Measurements from ENCODE around the gene CACNA1S.

CACNA1S gene

DNA sequence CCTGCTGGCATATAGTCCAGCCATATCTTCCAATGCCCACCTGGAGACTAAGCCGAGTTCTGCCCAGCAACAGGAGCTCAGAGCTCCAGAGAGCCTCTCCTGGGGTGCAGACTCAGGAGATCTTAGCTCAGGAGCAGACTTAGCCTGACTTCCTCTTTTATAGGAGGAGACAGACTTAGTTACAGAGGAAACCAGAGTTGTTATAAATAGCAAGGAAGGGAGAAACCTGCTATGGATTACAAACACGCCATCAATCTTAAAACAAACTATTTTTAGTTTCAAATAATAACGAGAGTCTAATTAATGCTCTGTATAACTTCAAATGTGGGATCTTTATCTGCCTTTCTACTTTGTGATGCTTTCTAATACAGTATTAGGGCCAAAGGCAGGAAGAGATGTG is 85.4 kb downstream of the CACNA1S start:
- H3K4me3 ChIP-seq, result no peak overlapping the region
- H3K4me1 ChIP-seq, result peaks cover 0 to 40% (median 13%) of the 10 kb centered on the region in 4 donors
- H3K36me3 ChIP-seq, result no peaks in the 10 kb centered on the region
- no peak overlapping the region for H3K27ac ChIP-seq
- no peak for DNase-seq
- no peaks in the 10 kb centered on the region for H3K9me3 ChIP-seq
- TF ChIP-seq, protein P1, sequence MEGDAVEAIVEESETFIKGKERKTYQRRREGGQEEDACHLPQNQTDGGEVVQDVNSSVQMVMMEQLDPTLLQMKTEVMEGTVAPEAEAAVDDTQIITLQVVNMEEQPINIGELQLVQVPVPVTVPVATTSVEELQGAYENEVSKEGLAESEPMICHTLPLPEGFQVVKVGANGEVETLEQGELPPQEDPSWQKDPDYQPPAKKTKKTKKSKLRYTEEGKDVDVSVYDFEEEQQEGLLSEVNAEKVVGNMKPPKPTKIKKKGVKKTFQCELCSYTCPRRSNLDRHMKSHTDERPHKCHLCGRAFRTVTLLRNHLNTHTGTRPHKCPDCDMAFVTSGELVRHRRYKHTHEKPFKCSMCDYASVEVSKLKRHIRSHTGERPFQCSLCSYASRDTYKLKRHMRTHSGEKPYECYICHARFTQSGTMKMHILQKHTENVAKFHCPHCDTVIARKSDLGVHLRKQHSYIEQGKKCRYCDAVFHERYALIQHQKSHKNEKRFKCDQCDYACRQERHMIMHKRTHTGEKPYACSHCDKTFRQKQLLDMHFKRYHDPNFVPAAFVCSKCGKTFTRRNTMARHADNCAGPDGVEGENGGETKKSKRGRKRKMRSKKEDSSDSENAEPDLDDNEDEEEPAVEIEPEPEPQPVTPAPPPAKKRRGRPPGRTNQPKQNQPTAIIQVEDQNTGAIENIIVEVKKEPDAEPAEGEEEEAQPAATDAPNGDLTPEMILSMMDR (IDR thresholded peaks at IDR 0.05), result no peak
- peaks cover 0 to 10% of the 10 kb centered on the region in 2 donors for H3K27me3 ChIP-seq
- intact Hi-C loops (cut with DNase I; ENCODE audit: low total_unique reads), result no loop called here

GRCh38 chr1:201026234-201026633 is 86.0 kb downstream of the CACNA1S start:
- peaks cover 0 to 41% (median 13%) of the 10 kb centered on the region in 4 donors for H3K4me1 ChIP-seq
- no peak for DNase-seq
- H3K27ac ChIP-seq, result no peak overlapping the region
- TF ChIP-seq, protein P1 (IDR thresholded peaks at IDR 0.05), result no peak
- intact Hi-C loops (cut with DNase I; ENCODE audit: low total_unique reads), result no loop called here
- no peaks in the 10 kb centered on the region for H3K9me3 ChIP-seq
- H3K4me3 ChIP-seq, result no peak overlapping the region
- H3K36me3 ChIP-seq, result no peaks in the 10 kb centered on the region
- H3K27me3 ChIP-seq, result peaks cover 0 to 16% of the 10 kb centered on the region in 2 donors

GRCh38 chr1:201025571-201026002 is 86.6 kb downstream of the CACNA1S start:
- TF ChIP-seq, protein P1 (IDR thresholded peaks at IDR 0.05), result peak in 1 of 2 experiments; percentile 4
- DNase-seq, result no peak
- Histone ChIP-seq H3K4me1 (peaks cover 0 to 41% (median 13%) of the 10 kb centered on the region in 4 donors), H3K27ac (no peak overlapping the region), H3K27me3 (peaks cover 0 to 18% of the 10 kb centered on the region in 2 donors), H3K36me3 (no peaks in the 10 kb centered on the region), H3K9me3 (no peaks in the 10 kb centered on the region), H3K4me3 (no peak overlapping the region)
- intact Hi-C loops (cut with DNase I; ENCODE audit: low total_unique reads), result no loop called here

DNA sequence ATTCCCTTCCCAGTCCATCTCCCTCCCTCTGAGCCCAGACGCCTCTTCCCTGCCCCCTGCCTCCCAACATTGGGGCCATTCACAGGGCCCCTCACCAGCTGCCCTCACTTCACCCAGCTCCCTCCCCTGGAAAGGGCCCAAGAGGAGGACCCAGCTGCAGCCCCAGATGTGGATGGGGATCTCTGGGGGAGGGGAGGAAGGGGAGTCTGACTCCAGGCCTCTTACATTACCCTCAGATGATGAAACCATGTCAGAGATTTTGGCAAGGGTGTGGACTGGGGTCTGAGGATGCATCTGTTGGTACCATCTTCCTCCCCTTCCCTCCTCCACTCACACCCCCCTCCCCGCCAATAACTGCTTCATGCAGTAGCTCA is 87.6 kb downstream of the CACNA1S start:
- DNase-seq, result no peak
- TF ChIP-seq, protein P1 (IDR thresholded peaks at IDR 0.05), result no peak
- Histone ChIP-seq H3K27me3 (peaks cover 0 to 18% of the 10 kb centered on the region in 2 donors), H3K9me3 (no peaks in the 10 kb centered on the region), H3K4me3 (no peak overlapping the region), H3K4me1 (peaks cover 0 to 41% (median 13%) of the 10 kb centered on the region in 4 donors), H3K36me3 (no peaks in the 10 kb centered on the region), H3K27ac (no peak overlapping the region)
- intact Hi-C loops (cut with DNase I; ENCODE audit: low total_unique reads), result no loop called here

DNA sequence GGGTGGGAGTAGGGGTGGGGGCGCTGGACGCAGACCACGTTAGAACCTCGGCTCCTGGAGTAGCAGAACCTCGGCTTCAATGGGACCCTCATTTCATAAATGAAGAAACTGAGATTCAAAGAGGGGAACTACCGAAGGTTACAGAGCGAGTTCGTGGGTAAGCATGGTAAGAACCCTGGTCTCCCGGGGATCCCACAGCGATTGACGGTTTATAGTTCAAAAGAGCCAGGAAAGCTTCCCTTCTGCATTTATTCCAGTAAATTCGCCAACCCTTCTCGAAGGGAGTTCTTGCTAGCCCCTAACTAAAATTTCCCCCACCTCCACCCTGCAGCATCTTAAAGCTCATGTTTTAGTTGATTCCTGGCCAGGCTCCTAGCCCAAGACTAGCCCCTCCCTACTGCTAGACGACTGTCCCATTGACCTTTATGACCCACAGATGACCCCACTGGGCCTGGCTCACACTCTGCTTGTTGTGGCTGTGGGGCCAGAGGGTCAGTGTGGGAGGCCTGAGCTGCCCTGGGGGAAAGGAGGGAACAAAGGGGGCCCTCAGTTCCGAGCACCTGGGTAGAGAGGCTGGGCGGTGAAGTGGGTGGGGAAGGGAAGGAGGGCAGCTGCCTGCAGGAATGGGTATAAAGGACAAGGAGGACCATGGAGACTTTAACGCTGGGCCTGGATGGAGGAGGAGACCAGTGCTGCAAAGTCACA is 88.2 kb downstream of the CACNA1S start:
- Histone ChIP-seq H3K4me3 (peak overlapping the region; percentile 55 to 59), H3K27me3 (peaks cover 0 to 20% of the 10 kb centered on the region in 2 donors), H3K4me1 (peaks cover 0 to 41% (median 13%) of the 10 kb centered on the region in 4 donors), H3K27ac (peak overlapping the region in 1 of 2 donors; percentile 7), H3K36me3 (no peaks in the 10 kb centered on the region), H3K9me3 (no peaks in the 10 kb centered on the region)
- DNase-seq, result no peak
- TF ChIP-seq, protein P1 (IDR thresholded peaks at IDR 0.05), result no peak
- intact Hi-C loops (cut with DNase I; ENCODE audit: low total_unique reads), result no loop called here
